Globus pallidus (tissue), 1 donor: Measurements from ENCODE around the gene WDR7.

Experiments used
- DNase-seq: peaks from one replicate; pipeline ENCODE4 v3.0.0-alpha.2; 2015; ENCODE audit warnings: low spot score

Gene WDR7

DNA sequence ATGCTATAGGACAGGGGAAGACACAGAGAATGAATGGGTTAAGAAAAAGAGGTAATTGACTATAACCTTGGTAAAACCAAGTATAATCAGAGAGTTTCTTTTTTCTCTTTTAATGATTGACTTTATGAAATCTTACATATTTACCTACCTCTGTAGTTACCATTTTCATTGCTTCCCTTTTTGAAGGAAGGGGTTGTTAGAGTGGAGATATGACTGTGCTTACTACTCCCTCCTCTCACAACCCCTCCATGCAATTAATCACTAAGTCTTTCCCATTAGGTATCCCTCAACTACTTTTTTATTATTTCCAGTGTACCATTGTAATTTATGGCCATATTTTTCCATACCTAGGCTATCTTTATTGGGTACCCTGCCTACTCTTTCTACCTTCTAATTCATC is 71.4 kb downstream of the WDR7 start:
- DNase-seq: no peak

GRCh38 chr18:56723068-56723467 is 71.9 kb downstream of the WDR7 start:
- DNase-seq: no peak

DNA sequence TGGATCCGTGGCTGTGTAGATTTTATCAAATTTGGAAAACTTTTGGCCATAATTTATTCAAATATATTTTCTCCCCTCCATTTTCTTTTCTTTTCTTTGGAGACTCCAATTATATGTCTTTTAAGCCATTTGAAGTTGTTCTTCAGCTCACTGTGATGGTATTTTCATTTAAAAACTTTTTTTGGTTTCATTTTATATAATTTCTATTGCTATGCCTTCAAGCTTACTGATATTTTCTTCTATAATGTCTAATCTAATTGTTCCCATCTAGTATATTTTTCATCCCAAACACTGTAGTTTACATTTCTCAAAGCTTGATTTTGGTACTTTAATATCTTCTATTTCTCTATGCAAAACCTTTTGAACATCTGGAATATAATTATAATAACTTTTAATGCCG is 72.5 kb downstream of the WDR7 start:
- no peak for DNase-seq

GRCh38 chr18:56726906-56727305 is 75.7 kb downstream of the WDR7 start:
- DNase-seq: peak; percentile 27

- DNase-seq: no peak
Observed at GRCh38 chr18:56727399-56727798, 76.2 kb downstream of the WDR7 start.

GRCh38 chr18:56728741-56729140 is 77.6 kb downstream of the WDR7 start:
- no peak for DNase-seq

- DNase-seq: no peak
Observed at GRCh38 chr18:56738184-56738583, 87.0 kb downstream of the WDR7 start.

DNA sequence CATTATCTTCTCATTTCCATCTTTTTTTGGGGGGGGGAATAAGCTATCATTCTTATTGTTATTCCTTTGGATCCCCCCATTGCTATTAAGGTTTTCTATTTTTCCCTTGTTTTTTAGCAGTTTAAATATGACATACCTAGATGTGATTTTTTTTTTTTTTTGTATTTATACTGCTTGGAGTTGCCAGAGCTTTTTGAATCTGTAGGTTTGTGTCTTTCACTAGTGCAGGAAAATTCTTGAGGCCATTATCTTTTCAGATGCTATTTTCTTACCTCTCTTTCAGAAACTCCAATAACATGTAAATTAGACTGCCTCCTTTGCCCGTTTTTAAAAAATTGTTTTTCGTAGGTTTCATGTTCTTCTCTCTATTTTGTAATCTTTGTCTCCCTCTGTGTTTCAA is 88.6 kb downstream of the WDR7 start:
- DNase-seq: no peak

DNA sequence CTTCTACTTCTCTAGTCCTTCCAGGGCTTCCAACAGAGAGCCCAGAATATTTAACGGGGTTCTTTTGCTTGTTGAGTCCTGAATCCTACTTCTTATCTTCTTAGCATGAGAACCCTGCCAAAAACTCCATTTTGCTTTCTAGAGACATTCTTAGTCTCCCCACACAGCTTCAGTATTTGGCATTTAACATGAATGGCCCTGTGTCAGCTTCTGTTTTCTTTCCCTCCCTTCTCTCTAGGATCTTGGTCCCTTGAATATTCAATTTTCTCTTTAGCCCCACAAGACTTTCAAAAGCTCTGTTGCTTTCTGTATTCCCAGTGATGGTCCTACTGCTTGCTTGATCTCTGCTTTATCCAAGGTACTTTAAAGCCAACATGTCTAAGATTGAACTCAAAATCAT is 89.5 kb downstream of the WDR7 start:
- DNase-seq: no peak

DNA sequence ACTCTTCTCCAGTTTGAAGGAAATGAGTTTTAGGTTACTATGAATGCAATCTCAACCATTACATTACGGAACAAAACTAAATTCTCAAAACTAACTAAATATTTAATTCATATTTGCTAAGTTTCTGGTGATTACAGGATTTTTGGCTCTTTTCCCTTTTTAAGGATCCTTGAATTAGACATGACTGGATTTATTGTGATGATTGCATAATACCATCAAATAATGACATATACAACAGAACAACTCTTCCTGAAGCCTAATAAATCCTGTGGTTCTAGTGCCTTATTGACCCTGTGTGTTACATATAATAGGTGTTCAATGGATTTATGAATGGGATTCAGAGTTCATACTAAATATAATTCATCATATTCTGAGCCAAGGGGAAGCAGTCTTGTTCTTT is 90.5 kb downstream of the WDR7 start:
- DNase-seq: no peak

DNA sequence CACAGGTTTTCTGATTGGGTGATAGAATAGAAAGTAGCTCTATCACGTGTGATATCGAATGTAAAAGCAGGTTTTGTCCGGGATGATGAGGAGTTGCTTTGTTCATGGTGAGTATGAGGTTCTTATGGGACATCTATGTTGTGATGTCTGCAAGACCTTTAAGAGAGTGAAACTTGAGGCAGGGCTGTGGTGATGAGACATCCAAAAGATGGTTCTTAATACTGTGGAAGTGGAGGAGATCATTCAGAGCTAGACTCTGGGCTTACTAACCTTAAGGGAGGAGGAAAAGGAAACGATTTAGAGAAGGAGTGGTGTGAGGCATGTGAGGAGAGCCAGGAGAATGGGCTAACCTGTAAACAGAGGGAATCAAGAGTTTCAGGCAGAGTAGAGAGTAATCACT is 92.0 kb downstream of the WDR7 start:
- DNase-seq: no peak

- no peak for DNase-seq
Observed at GRCh38 chr18:56747032-56747658, 96.0 kb downstream of the WDR7 start.

- no peak for DNase-seq
Observed at GRCh38 chr18:56747857-56748256, 96.7 kb downstream of the WDR7 start.

DNA sequence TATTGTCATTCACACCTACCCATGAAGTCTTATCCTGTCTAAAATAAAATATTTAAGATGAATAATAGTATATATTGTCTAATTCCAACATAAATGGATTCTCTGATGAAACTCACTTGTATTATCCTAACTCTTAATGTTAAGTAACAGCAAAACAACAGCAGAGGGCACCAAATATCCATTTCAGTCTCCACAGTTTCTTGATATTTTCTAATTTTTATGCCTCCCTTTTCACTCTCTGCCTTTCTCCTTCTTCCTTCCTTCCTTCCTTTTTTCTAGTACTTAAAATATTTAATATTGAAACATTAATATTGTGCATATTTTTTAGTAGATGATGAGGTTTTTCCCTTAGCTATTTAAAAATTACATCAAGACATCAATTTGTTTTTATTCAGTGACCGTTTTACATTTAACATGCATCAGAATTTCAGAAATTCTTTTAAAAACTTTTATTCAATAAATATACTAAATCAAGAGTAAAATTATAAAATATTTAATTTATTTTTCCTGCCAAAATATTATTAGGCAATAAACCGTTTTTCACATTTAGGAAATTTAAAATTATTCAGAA is 97.6 kb downstream of the WDR7 start:
- DNase-seq: peak; percentile 46

DNA sequence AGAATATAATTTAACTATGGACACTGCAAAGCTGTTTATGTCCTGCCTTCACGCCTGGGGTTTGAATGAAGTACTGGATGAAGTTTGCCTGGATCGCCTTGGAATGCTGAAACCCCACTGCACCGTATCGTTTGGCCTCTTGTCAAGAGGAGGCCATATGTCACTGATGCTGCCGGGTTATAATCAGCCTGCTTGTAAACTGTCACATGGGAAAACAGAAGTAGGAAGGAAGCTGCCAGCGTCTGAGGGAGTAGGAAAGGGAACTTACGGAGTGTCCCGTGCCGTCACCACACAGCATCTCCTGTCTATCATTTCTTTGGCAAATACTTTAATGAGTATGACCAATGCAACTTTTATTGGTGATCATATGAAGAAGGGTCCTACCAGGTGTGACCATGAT is 105.8 kb downstream of the WDR7 start:
- DNase-seq: peak; percentile 36

DNA sequence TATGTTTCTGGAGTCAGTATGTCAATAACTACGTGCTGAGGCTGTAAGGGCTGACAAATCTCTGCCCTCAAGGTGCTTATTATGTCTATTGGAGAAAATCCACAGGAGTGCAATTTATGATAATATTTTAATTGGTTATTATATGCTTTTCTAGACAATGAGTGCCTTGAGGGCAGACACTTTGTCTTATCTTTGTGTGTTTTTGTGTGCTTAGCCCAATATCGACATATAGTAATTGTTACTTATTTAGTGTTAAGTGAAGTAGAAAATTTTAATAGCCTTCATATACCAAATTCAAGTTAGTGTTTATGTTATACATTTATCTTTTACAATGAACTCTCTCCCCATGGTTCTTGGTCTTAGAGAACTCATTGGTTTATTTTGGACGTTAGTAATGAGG is 118.9 kb downstream of the WDR7 start:
- no peak for DNase-seq

- no peak for DNase-seq
Observed at GRCh38 chr18:56770873-56771272, 119.7 kb downstream of the WDR7 start.

DNA sequence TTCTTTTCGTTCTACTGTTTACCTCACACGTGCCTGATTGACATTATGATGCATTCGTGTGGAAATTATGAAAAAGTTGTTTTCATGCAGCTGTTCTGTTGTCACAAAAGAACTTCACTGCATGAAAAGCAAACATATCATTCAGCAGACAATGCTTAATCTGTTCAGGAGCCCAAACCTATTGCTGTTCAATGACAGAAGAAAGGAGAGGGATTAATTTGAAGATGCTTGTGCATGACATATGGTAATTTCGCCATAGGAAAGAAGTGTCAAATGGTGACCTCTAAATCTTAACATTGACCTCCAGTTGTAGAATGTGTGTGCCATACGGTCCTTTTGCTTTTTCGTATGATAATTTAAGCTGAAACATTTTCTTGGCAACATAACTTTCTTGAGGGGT is 124.5 kb downstream of the WDR7 start:
- DNase-seq: no peak

DNA sequence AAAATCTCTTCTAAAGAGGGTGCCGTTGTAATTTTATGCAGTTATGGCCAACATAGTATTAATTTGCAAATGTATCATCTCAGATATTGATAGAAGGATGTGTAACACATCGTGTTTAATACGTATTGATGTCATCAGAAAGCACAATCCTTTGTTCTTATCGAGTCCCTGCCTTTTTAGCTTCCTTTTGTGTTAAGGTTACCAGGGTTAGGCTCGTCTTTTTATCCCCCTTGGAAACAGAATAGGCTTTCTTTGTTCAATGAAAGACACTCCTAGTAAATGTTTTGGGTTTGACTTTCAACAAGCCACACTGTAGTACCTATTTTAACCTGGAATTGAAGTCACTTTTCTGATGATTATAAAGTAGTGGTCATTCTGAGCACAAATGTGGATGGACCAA is 136.2 kb downstream of the WDR7 start:
- no peak for DNase-seq

DNA sequence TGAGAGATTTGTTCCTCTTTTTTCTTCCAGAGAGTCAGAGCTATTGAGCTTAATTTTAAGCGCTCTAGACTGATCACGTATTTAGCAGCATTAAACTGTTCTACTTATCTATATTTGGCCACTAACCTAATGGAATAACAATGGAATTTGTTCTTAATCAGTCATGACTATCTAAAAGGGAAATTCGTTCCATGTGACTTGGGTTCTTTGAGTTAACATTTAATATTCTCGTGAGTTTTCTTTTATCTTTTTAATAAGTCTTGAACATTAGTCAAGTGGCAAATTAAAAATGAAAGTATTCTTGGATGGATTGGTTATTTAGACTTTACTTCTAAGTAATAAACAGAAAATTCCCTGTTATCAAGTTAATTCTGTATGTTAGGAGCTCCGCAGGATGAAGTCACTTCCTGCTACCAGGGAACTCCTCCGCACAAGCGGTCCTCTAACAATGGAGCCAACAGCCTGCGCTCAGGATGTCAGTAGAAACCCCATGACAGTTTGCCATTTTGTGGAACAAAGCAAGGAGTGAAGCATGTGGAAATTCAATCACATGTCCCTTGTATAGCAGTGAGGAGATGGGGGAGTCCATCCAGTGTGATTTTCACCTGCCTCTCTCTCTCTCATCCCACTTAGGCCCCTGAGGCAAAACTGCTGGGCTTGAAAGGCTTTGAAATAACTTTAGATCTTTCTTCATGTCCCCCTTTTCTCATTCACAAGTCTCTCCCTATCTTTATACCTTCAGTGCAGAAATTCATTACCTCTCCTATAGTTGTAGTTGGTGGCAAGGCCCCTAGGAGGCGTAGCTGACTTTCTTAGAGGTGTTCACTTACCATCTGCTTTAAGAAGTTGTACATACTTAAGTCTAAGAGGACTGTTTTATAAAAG is 138.1 kb downstream of the WDR7 start:
- no peak for DNase-seq

DNA sequence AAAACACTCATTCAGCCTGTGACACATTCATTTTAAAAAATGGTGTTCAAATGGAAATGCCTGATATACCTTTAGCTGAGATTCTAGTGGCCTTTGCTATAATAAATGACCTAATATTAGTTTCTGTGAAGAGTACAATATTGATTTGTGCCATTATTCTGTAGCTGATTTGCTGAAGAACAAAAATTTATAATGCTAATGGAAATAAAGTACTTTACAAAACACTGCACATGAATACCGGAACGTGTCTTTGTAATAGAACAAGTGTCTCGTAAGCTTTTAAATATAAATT is 138.7 kb downstream of the WDR7 start:
- no peak for DNase-seq

- no peak for DNase-seq
Observed at GRCh38 chr18:56795381-56795780, 144.2 kb downstream of the WDR7 start.

DNA sequence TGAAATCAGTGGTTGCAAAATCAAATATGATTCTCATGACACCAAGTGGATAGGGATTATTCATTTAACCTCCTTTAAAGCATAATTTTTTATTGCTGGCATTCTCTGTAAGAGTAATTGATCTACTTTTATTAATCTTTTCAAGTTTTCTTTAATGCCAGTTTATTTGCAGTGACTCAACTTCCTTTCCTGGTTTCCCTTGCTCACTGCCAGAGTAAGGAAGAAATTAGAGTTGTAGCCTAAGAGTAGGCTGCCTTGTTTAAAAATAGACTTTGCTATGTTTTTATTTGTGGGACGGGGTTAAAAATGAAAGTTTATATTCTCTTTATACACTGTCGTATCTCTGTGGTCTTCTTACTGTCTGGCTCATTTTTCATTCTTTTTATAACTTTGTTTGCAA is 148.6 kb downstream of the WDR7 start:
- DNase-seq: no peak

DNA sequence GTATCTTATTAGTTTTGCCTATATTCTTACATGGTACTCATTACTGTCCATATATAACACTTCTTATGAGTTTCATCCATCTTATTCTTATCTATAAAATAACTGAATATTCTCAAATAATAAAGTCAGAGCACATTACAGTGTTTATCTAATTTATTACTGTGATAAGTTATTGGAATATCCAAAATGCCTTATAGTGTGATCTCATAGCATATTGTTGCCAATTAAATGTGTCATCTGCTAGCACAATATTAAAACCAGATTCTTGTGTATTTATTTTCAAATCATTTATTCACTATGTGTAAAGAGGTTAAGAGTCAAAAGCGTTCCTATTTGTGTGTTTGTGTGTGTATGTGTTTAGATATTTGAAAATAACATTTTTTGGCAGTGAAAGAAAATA is 151.9 kb downstream of the WDR7 start:
- DNase-seq: no peak
